Fibroblast of lung (primary cell): Measurements from ENCODE around the gene RXRA. TPM values are rescaled to one million over a fixed set of nuclear protein-coding genes. Genes with fewer than 3 reads are reported as not detected.

ENCODE experiments used
- DNase-seq, 2 donors: peaks; one replicate each; pipeline versions ENCODE4 v3.0.0 to v3.0.0-alpha.2; 2010; ENCODE audit warnings: low read depth in 2 of 2
- H2AFZ ChIP-seq: 2 replicates; pipeline ENCODE4 v1.5.1; 2012; ENCODE audit warnings: low read length, control low read depth, inconsistent platforms
- H3K27ac ChIP-seq: 2 replicates; pipeline ENCODE4 v1.5.1; 2011; ENCODE audit warnings: low read length, control low read depth; ENCODE audit not compliant: insufficient read depth
- H3K27me3 ChIP-seq: 2 replicates; pipeline ENCODE4 v1.5.1; 2011; ENCODE audit warnings: mild to moderate bottlenecking, low read length; ENCODE audit not compliant: control insufficient read depth, insufficient read depth
- H3K36me3 ChIP-seq: 2 replicates; pipeline ENCODE4 v1.5.1; 2011; ENCODE audit warnings: low read length; ENCODE audit not compliant: control insufficient read depth, insufficient read depth
- H3K4me1 ChIP-seq: 2 replicates; pipeline ENCODE4 v1.5.1; 2011; ENCODE audit warnings: low read length; ENCODE audit not compliant: control insufficient read depth, insufficient read depth; ENCODE audit errors: extremely low read depth
- H3K4me2 ChIP-seq: 2 replicates; pipeline ENCODE4 v1.5.1; 2011; ENCODE audit warnings: low read length, control low read depth; ENCODE audit not compliant: insufficient read depth; ENCODE audit errors: extremely low read depth
- H3K4me3 ChIP-seq, 4 experiments: fragments of 200-600 bp in 1 of 4; sonication (generic) in 1 of 4; replicated peaks in 1 of 4; 2 replicates each; pipeline ENCODE4 v1.5.1; 2011 to 2016; ENCODE audit warnings: low read length in 4 of 4, low read depth in 3 of 4, mild to moderate bottlenecking in 3 of 4, control low read depth in 2 of 4, inconsistent platforms in 1 of 4, mixed read lengths in 1 of 4; ENCODE audit not compliant: insufficient read depth in 1 of 4; ENCODE audit errors: control extremely low read depth in 1 of 4
- H3K79me2 ChIP-seq: 2 replicates; pipeline ENCODE4 v1.5.1; 2012; ENCODE audit warnings: mild to moderate bottlenecking, low read length, inconsistent platforms; ENCODE audit not compliant: control insufficient read depth, insufficient read depth
- H3K9ac ChIP-seq: 2 replicates; pipeline ENCODE4 v1.5.1; 2011; ENCODE audit warnings: mild to moderate bottlenecking, low read length, control low read depth; ENCODE audit not compliant: insufficient read depth
- H3K9me3 ChIP-seq: 2 replicates; pipeline ENCODE4 v1.5.1; 2012; ENCODE audit warnings: low read depth, low read length; ENCODE audit not compliant: control insufficient read depth, insufficient read depth
- H4K20me1 ChIP-seq: 2 replicates; pipeline ENCODE4 v1.5.1; 2011; ENCODE audit warnings: low read length; ENCODE audit not compliant: control insufficient read depth, insufficient read depth; ENCODE audit errors: extremely low read depth
- EZH2 ChIP-seq: IDR thresholded peaks from 2 replicates; pipeline ENCODE4 v1.5.1; 2012; ENCODE audit warnings: low read length, control low read depth, mild to moderate bottlenecking; ENCODE audit errors: missing control alignments
- polyA plus RNA-seq, 2 donors: library from polyadenylated mRNA; depleted of rRNA in 1 of 2; stranded (reverse) in 1 of 2; unstranded in 1 of 2; fragments of >200 nt; gene quantifications; 2 replicates each; pipeline ENCODE4 v1.2.1, GENCODE V29; 2011 to 2012; ENCODE audit warnings: missing spikeins in 1 of 2
- total RNA-seq: library from RNA; depleted of rRNA; stranded (reverse); fragments of >200 nt; gene quantifications from 2 replicates; pipeline ENCODE4 v1.2.1, GENCODE V29; 2014
- TF ChIP-seq, protein P1 (sequence below), 2 donors: IDR thresholded peaks in 1 of 2; conservative IDR thresholded peaks in 1 of 2; 1 replicate in 1 of 2; 2 replicates in 1 of 2; pipeline ENCODE4 v1.5.1; 2011 to 2012; ENCODE audit warnings: low read length in 2 of 2, control low read depth in 1 of 2, inconsistent platforms in 1 of 2, low read depth in 1 of 2, mild to moderate bottlenecking in 1 of 2

The RXRA gene
- total and polyA plus RNA-seq, 2 donors (not counting 1 experiment from before 2014, with no cell fraction given), result 13.3 to 14.9 TPM

DNA sequence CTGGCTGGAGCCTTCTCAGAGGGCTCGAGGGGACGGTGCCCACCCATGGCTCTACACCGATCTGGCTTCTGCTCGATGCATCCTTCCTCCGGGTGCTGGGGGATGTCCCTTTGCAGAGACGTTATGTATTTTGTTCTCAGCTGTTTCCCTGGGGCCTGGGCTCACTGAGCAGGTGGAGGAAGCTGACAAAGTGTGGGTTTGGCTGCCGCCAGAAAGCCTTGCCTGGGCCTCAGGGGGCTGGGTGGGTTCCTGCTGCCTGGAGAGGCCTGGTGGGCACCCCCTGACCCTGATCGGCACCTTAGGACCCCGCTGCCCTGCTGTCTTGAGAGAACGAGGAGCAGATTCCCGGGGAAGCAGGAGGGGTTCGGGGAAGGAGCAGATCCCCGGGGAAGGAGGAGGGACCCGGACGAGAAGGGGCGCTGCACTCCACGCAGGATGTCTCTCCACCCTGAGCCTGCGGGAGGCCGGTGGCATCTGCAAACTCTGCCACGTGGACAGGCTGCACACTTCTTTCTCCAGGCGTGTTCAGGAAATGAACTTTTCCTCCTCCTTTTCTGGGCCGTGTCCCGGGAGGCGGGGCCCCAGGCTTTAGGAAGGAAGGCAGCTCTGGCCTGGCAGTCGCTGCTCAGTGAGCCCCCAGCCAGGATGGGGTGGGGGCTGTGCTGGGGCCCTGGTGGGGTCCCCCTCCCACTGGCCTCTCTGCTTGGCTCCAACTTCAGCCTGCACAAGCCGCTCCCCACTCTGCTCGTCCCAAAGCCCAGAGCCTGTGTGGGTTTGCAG lies 148.9 kb downstream of the RXRA start:
- Histone ChIP-seq H3K9me3 (no peaks in the 10 kb centered on the region), H3K36me3 (no peaks in the 10 kb centered on the region), H3K27ac (no peak overlapping the region), H3K27me3 (no peaks in the 10 kb centered on the region), H3K4me3 (no peak overlapping the region), H4K20me1 (no peaks in the 10 kb centered on the region), H3K79me2 (no peaks in the 10 kb centered on the region), H3K9ac (peak overlapping the region; percentile 16), H2AFZ (peak overlapping the region; percentile 7), H3K4me1 (peaks cover 17% of the 10 kb centered on the region), H3K4me2 (no peak overlapping the region)
- DNase-seq, result peak; percentile 81 to 85
- TF ChIP-seq, protein P1, sequence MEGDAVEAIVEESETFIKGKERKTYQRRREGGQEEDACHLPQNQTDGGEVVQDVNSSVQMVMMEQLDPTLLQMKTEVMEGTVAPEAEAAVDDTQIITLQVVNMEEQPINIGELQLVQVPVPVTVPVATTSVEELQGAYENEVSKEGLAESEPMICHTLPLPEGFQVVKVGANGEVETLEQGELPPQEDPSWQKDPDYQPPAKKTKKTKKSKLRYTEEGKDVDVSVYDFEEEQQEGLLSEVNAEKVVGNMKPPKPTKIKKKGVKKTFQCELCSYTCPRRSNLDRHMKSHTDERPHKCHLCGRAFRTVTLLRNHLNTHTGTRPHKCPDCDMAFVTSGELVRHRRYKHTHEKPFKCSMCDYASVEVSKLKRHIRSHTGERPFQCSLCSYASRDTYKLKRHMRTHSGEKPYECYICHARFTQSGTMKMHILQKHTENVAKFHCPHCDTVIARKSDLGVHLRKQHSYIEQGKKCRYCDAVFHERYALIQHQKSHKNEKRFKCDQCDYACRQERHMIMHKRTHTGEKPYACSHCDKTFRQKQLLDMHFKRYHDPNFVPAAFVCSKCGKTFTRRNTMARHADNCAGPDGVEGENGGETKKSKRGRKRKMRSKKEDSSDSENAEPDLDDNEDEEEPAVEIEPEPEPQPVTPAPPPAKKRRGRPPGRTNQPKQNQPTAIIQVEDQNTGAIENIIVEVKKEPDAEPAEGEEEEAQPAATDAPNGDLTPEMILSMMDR (conservative IDR thresholded peaks at IDR 0.05 in 1 of 2, IDR thresholded peaks at IDR 0.05 in 1 of 2; ENCODE audit: low read depth in 1 of 2, low read length in 2 of 2), result peak in 1 of 2 donors; percentile 10
- TF ChIP-seq EZH2, result no peak

DNA sequence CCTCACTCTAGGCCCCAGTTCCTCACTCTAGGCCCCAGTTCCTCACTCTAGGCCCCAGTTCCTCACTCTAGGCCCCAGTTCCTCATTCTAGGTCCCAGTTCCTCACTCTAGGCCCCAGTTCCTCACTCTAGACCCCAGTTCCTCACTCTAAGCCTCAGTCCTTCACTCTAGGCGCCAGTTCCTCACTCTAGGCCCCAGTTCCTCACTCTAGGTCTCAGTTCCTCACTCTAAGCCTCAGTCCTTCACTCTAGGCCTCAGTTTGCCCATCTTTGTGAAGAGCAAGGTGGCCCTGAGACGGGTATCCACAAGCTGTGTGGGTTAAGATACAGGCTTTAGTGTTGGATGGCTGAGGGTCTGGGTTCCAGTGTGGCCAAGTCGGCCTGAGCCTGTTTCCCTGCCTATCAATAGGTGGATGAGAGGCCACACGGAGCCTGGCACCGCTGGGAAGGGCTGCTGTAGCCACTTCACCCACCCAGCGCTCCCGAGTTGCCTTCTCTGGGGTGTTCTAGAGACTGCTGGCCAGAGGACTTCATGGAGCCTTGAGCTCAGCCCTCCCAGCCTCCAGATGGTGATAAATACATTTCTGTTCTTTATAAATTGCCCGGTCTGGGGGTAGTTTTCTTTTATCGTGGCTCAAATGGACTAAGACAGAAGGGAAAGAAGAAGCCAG lies 150.2 kb downstream of the RXRA start:
- TF ChIP-seq, protein P1 (conservative IDR thresholded peaks at IDR 0.05 in 1 of 2, IDR thresholded peaks at IDR 0.05 in 1 of 2; ENCODE audit: low read depth in 1 of 2, low read length in 2 of 2), result no peak
- H3K9ac ChIP-seq, result no peak overlapping the region
- no peak overlapping the region for H3K27ac ChIP-seq

DNA sequence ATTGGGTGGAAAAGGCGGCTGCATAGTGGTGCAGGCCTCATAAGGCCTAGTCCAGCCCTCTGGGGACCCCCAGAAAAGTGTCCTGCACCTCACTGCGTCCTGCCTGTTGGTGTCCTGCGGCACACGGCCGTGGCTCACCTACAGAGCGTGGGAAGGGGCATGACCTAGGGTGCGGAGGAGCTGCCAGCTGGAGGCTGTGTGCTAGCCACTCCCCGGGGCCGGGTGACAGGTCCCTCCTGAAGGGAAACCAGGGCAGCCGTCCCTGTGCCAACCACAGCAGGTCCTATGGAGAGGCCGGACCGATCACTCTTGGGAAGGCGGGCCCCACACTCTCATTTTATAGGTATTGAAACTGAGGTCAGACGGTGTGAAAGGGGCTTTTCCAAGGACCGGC lies 150.7 kb downstream of the RXRA start:
- no peaks in the 10 kb centered on the region for H3K36me3 ChIP-seq
- H3K9ac ChIP-seq, result no peak overlapping the region
- DNase-seq, result no peak
- H3K27me3 ChIP-seq, result no peaks in the 10 kb centered on the region
- no peak overlapping the region for H3K4me3 ChIP-seq
- no peak overlapping the region for H3K4me2 ChIP-seq
- no peaks in the 10 kb centered on the region for H3K9me3 ChIP-seq
- H4K20me1 ChIP-seq, result no peaks in the 10 kb centered on the region
- H3K27ac ChIP-seq, result no peak overlapping the region
- H3K4me1 ChIP-seq, result peaks cover 17% of the 10 kb centered on the region
- H3K79me2 ChIP-seq, result no peaks in the 10 kb centered on the region
- no peak overlapping the region for H2AFZ ChIP-seq
- no peak for TF ChIP-seq EZH2
- TF ChIP-seq, protein P1 (conservative IDR thresholded peaks at IDR 0.05 in 1 of 2, IDR thresholded peaks at IDR 0.05 in 1 of 2; ENCODE audit: low read depth in 1 of 2, low read length in 2 of 2), result no peak

More for the DNA sequence above, 150.2 kb downstream of the RXRA start:
- Histone ChIP-seq H2AFZ (no peak overlapping the region), H3K4me3 (no peak overlapping the region), H3K4me2 (no peak overlapping the region), H3K27me3 (no peaks in the 10 kb centered on the region), H3K9me3 (no peaks in the 10 kb centered on the region), H3K36me3 (no peaks in the 10 kb centered on the region), H3K4me1 (peaks cover 17% of the 10 kb centered on the region), H3K79me2 (no peaks in the 10 kb centered on the region), H4K20me1 (no peaks in the 10 kb centered on the region)
- DNase-seq, result no peak
